BJ (cell line): ENCODE results near the gene CHMP2A. TPM values are rescaled to one million over a fixed set of nuclear protein-coding genes. Genes with fewer than 3 reads are reported as not detected.

Experiments
- CTCF ChIA-PET: fragments of 350-600 bp; formaldehyde crosslinking; extraction: SDS; loops from one replicate; lab custom pipeline; 2021; ENCODE audit warnings: antibody characterized with exemption, inconsistent platforms; lab: Yijun Ruan, JAX
- POLR2A ChIA-PET: fragments of 300-600 bp; sonication (Branson Sonifier 250); formaldehyde crosslinking; extraction: SDS; loops from one replicate; lab custom pipeline; 2021; ENCODE audit warnings: antibody characterized with exemption; lab: Charles Lee
- DNase-seq: peaks from one replicate; pipeline ENCODE4 v3.0.0-alpha.2; 2011; ENCODE audit warnings: low read depth
- H3K27me3 ChIP-seq: 2 replicates; pipeline ENCODE4 v1.6.0; 2011; ENCODE audit warnings: low read length; ENCODE audit not compliant: control insufficient read depth, insufficient read depth
- H3K36me3 ChIP-seq: 2 replicates; pipeline ENCODE4 v1.5.1; 2011; ENCODE audit warnings: low read length; ENCODE audit not compliant: control insufficient read depth, insufficient read depth
- H3K4me3 ChIP-seq: 2 replicates; pipeline ENCODE4 v1.5.1; 2011; ENCODE audit warnings: low read depth, mild to moderate bottlenecking, control low read depth, low read length
- polyA plus RNA-seq: library from polyadenylated mRNA; depleted of rRNA; stranded (reverse); fragments of >200 nt; gene quantifications from 2 replicates; pipeline ENCODE4 v1.2.3, GENCODE V29; 2011
- TF ChIP-seq, protein P1 (sequence below): IDR thresholded peaks from 2 replicates; pipeline ENCODE4 v1.5.1; 2011; ENCODE audit warnings: low read depth, mild to moderate bottlenecking, control low read depth, inconsistent platforms, low read length, moderate library complexity; ENCODE audit not compliant: insufficient read depth

Gene CHMP2A
- polyA plus RNA-seq, 1 experiment = 174 TPM

DNA sequence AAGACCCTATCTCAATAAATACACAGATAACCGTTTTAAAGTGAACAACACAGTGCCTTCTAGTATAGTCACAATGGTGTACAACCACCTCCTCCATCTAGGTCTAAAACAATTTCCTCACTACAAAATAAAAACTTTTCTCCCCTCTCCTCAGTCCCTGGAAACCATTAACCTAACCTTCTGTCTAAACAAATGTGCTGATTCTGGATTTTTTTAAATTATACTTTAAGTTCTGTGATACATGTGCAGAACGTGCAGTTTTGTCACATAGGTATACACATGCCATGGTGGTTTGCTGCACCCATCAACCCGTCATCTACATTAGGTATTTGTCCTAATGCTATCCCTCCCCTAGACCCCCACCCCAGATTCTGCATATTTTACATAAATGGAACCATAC lies 25.5 kb downstream of the CHMP2A start:
- H3K27me3 ChIP-seq = peaks cover 9% of the 10 kb centered on the region
- DNase-seq = no peak
- no peaks in the 10 kb centered on the region for H3K36me3 ChIP-seq
- H3K4me3 ChIP-seq = no peak overlapping the region
- ChIA-PET POLR2A (no interaction called here), CTCF (no interaction called here)
- TF ChIP-seq, protein P1, sequence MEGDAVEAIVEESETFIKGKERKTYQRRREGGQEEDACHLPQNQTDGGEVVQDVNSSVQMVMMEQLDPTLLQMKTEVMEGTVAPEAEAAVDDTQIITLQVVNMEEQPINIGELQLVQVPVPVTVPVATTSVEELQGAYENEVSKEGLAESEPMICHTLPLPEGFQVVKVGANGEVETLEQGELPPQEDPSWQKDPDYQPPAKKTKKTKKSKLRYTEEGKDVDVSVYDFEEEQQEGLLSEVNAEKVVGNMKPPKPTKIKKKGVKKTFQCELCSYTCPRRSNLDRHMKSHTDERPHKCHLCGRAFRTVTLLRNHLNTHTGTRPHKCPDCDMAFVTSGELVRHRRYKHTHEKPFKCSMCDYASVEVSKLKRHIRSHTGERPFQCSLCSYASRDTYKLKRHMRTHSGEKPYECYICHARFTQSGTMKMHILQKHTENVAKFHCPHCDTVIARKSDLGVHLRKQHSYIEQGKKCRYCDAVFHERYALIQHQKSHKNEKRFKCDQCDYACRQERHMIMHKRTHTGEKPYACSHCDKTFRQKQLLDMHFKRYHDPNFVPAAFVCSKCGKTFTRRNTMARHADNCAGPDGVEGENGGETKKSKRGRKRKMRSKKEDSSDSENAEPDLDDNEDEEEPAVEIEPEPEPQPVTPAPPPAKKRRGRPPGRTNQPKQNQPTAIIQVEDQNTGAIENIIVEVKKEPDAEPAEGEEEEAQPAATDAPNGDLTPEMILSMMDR = no peak

DNA sequence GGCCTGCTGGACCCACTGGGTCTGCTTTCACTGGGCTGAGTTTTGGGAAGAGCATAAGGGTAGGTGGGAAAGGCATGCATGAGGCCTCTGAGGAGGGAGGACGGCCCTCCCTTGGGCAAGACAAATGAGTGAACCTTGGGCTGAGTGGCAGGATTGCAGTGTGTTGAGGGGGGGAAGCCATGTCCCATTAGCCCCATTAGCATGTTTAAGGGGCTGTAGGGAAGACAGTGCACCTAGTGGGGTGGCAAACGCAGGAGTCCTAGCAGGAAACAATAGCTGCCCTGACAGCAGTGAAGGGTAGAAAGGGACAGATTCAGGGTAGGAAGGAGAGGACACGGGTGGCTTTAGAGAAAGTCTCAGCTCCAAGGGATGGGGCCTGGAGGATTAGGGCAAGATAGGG lies 32.2 kb downstream of the CHMP2A start:
- no peak overlapping the region for H3K4me3 ChIP-seq
- ChIA-PET CTCF (no interaction called here), POLR2A (no interaction called here)
- no peaks in the 10 kb centered on the region for H3K27me3 ChIP-seq
- TF ChIP-seq, protein P1 = no peak
- H3K36me3 ChIP-seq = no peaks in the 10 kb centered on the region
- no peak for DNase-seq

DNA sequence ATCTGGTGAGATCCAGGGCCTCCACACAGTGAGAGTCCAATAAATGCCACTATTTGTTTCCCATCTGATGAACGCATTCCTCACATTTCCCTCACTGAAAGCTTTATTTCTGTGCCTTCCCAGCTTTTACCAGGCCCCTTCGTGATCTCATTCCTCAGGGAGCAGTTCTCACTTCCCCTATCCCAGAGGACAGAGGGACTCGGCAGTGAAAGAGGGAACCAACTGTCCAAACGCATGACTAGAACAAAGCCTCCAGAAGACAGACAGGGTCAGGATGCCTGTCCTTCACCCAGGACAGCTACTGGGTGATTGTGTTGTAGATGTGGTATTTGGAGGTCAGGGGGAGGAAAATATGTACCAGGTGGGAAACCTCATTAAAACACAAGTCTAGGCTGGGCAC lies 33.3 kb downstream of the CHMP2A start:
- H3K4me3 ChIP-seq = no peak overlapping the region
- POLR2A ChIA-PET = no interaction called here
- H3K36me3 ChIP-seq = peaks cover 6% of the 10 kb centered on the region
- CTCF ChIA-PET = interaction anchor here (5.4 kb wide), 1 partner anchor 58 kb away, joined by 66 read pairs; no protein-coding TSS in a partner anchor
- TF ChIP-seq, protein P1 = no peak
- DNase-seq = no peak
- no peaks in the 10 kb centered on the region for H3K27me3 ChIP-seq

DNA sequence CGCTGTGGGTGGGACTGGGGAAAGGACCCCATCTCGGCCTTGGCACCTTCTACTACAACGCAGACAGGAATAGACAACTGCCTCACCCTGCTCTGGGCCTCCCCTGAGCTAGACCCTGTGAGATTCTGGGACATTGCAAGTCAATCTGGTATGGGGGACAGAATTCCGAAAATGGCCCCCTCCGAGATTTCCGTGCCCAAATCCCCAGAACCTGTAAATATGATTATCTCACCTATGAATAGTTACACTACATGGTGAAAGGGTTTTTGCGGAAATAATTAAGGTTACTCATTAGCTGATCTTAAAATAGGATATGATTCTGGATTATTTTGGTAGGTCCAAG lies 34.7 kb downstream of the CHMP2A start:
- no peak for DNase-seq
- POLR2A ChIA-PET = interaction anchor here (0.7 to 1.3 kb wide), 2 partner anchors 24 to 39 kb away, joined by 3 to 8 read pairs; partner anchors contain the start of gene TRIM28
- Histone ChIP-seq H3K36me3 (peaks cover 9% of the 10 kb centered on the region), H3K4me3 (peak overlapping the region; percentile 73), H3K27me3 (no peaks in the 10 kb centered on the region)
- TF ChIP-seq, protein P1 = no peak
- CTCF ChIA-PET = interaction anchor here (0.7 to 5.4 kb wide), 31 partner anchors 11 to 220 kb away, joined by 3 to 66 read pairs (median 4); partner anchors contain the start of genes CHMP2A, TRIM28, UBE2M and ZNF324B

DNA sequence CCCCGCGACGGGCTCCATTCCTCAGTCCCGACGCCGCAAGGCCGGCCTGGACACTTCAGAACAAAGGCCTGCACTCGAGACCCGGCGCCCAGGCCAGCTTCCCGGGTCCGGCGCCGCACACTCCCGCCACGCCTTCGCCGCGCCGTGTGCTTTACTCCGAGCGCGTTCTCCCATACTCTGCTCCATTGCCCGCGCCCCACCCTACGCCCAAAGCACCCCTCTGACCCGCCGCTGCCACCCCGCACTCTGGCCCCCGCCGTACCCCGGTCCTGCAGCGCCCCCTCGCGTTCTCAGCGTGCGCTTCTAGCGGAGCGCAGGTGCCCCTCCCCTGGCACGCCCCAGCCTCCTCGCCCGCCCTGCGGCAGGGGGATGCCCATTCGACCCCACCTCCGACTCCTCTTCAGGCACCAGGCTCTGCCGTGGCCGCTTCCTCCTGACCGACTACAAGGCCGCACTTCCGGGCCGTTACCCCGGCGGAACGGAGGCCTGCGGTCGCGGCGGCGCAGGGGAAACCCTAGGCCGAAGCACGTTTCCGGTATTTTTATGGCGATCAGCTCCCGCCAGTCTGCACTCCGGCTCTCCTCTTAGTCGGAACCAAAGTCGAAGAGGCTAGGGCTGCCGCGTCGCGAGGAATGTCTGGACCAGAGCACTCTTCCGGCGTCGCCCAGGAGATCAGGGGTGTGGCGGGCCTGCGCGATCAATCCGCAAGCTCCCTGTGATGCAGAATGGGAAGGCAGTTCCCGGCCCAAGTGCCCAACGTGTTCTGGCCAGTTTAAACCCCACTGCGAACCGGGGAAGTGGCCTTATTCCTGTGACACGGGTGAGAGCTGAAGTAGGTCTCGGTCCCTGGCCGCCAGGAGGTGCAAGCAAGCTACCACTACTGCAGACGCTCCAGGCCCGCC lies 35.3 kb downstream of the CHMP2A start, which contains the start of gene ZBTB45:
ZBTB45 (minus strand) TSS at position 456 of the 902 bp plus-strand sequence. CDS start 2,137 bp downstream, outside the sequence.
- peak; percentile 77 for DNase-seq
- POLR2A ChIA-PET = interaction anchor here (0.7 to 1.3 kb wide), 2 partner anchors 24 to 40 kb away, joined by 3 to 8 read pairs; partner anchors contain the start of gene TRIM28
- H3K4me3 ChIP-seq = peak within 1 kb of the TSS; percentile 73
- H3K27me3 ChIP-seq = no peaks in the 10 kb centered on the region
- TF ChIP-seq, protein P1 = peak; percentile 85
- CTCF ChIA-PET = interaction anchor here (0.7 to 5.4 kb wide), 39 partner anchors 9 to 369 kb away, joined by 3 to 66 read pairs (median 4); partner anchors contain the start of genes CHMP2A, TRIM28, UBE2M and ZNF132
- peaks cover 9% of the 10 kb centered on the region for H3K36me3 ChIP-seq
